22Rv1 (cell line): ENCODE measurements around the gene GFRA4.

Experiments
- H3K27ac ChIP-seq: fragments of 450-650 bp; 2 replicates; pipeline ENCODE4 v1.5.1; 2017
- CTCF ChIP-seq: fragments of 450-650 bp; IDR thresholded peaks from 2 replicates; pipeline ENCODE4 v1.5.1; 2017; ENCODE audit warnings: mild to moderate bottlenecking
- ZFX ChIP-seq: fragments of 450-650 bp; IDR thresholded peaks from 2 replicates; pipeline ENCODE4 v1.6.1; 2017; ENCODE audit warnings: antibody characterized with exemption, borderline replicate concordance

The GFRA4 gene

GRCh38 chr20:3706774-3707507 lies 43.7 kb upstream of the GFRA4 start:
- no peak overlapping the region for H3K27ac ChIP-seq
- TF ChIP-seq ZFX (no peak), CTCF (no peak)

GRCh38 chr20:3705970-3706739 lies 43.0 kb upstream of the GFRA4 start:
- TF ChIP-seq ZFX (no peak), CTCF (no peak)
- H3K27ac ChIP-seq = no peak overlapping the region

- no peak overlapping the region for H3K27ac ChIP-seq
- TF ChIP-seq ZFX (no peak), CTCF (no peak)
Measured at GRCh38 chr20:3705491-3705969, 42.3 kb upstream of the GFRA4 start.

- no peak overlapping the region for H3K27ac ChIP-seq
- no peak for TF ChIP-seq ZFX
- TF ChIP-seq CTCF = no peak
Measured at GRCh38 chr20:3704087-3704486, 40.9 kb upstream of the GFRA4 start.

GRCh38 chr20:3702611-3703391 lies 39.6 kb upstream of the GFRA4 start:
- H3K27ac ChIP-seq = no peak overlapping the region
- TF ChIP-seq CTCF (no peak), ZFX (no peak)

- TF ChIP-seq ZFX (no peak), CTCF (no peak)
- no peak overlapping the region for H3K27ac ChIP-seq
Measured at GRCh38 chr20:3701061-3701998, 38.1 kb upstream of the GFRA4 start.
